PC-9 (cell line): ENCODE results near the gene MED13L.

Experiments
- CTCF ChIP-seq: fragments of 200-600 bp; sonication (generic); conservative IDR thresholded peaks from 2 replicates; pipeline ENCODE4 v1.6.1; 2017; ENCODE audit warnings: mixed run types, antibody characterized with exemption, mild to moderate bottlenecking, moderate library complexity
- EZH2 ChIP-seq: fragments of 200-600 bp; sonication (generic); IDR thresholded peaks from 2 replicates; pipeline ENCODE4 v1.8.0; 2017; ENCODE audit warnings: antibody characterized with exemption, low read depth

DNA sequence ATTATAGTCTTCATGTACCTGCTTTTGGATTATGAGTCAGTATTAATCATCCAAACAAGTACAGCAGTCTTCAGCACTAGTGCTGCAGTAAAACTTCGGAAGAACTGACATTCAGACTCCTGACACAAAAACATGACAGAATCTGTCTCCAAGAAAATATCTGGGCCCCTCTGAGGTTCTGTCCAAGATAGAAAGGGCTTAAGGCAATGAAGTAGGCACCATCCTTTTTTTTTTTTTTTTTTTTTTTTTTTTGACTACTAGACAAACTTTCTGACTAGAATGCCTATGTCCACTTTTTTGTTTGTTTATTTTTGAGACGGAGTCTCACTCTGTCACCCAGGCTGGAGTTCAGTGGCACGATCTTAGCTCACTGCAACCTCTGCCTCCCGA is 112.5 kb downstream of the MED13L start:
- no peak for TF ChIP-seq CTCF
- TF ChIP-seq EZH2: no peak
